Kidney epithelial cell (primary cell): ENCODE measurements around the gene GPR137B. TPM values are rescaled to one million over a fixed set of nuclear protein-coding genes. Genes with fewer than 3 reads are reported as not detected.

ENCODE experiments used
- DNase-seq: peaks from one replicate; pipeline ENCODE4 v3.0.0-alpha.2; 2010; ENCODE audit warnings: low read depth
- H3K27me3 ChIP-seq: 2 replicates; pipeline ENCODE4 v1.6.0; 2011; ENCODE audit warnings: low read length; ENCODE audit not compliant: control insufficient read depth, insufficient read depth
- H3K36me3 ChIP-seq: 2 replicates; pipeline ENCODE4 v1.5.1; 2011; ENCODE audit warnings: low read length; ENCODE audit not compliant: control insufficient read depth, insufficient read depth
- H3K4me3 ChIP-seq: 2 replicates; pipeline ENCODE4 v1.5.1; 2011; ENCODE audit warnings: low read depth, mild to moderate bottlenecking, control low read depth, low read length
- CTCF ChIP-seq: IDR thresholded peaks from 2 replicates; pipeline ENCODE4 v1.5.1; 2011; ENCODE audit warnings: mild to moderate bottlenecking, moderate library complexity, low read length, control low read depth, inconsistent platforms; ENCODE audit not compliant: insufficient read depth, poor library complexity, severe bottlenecking
- total RNA-seq: library from RNA; depleted of rRNA; stranded (reverse); fragments of >200 nt; gene quantifications from 2 replicates; pipeline ENCODE4 v1.2.3, GENCODE V29; 2015

GPR137B gene
- total RNA-seq, 1 donor from 2014 or later, result 26.8 TPM

- TF ChIP-seq CTCF, result no peak
- no peak for DNase-seq
- Histone ChIP-seq H3K4me3 (no peak overlapping the region), H3K36me3 (no peaks in the 10 kb centered on the region), H3K27me3 (no peaks in the 10 kb centered on the region)
Observed at GRCh38 chr1:236165238-236165981, 23.1 kb downstream of the GPR137B start.

GRCh38 chr1:236166041-236166440 is 23.7 kb downstream of the GPR137B start:
- TF ChIP-seq CTCF, result no peak
- DNase-seq, result no peak
- H3K4me3 ChIP-seq, result no peak overlapping the region
- H3K36me3 ChIP-seq, result no peaks in the 10 kb centered on the region
- H3K27me3 ChIP-seq, result no peaks in the 10 kb centered on the region

GRCh38 chr1:236167154-236167553 is 24.8 kb downstream of the GPR137B start:
- Histone ChIP-seq H3K4me3 (no peak overlapping the region), H3K27me3 (no peaks in the 10 kb centered on the region), H3K36me3 (no peaks in the 10 kb centered on the region)
- no peak for TF ChIP-seq CTCF
- no peak for DNase-seq

- no peaks in the 10 kb centered on the region for H3K36me3 ChIP-seq
- H3K4me3 ChIP-seq, result no peak overlapping the region
- no peaks in the 10 kb centered on the region for H3K27me3 ChIP-seq
- no peak for TF ChIP-seq CTCF
- no peak for DNase-seq
Observed at GRCh38 chr1:236167578-236167977, 25.2 kb downstream of the GPR137B start.

- Histone ChIP-seq H3K36me3 (no peaks in the 10 kb centered on the region), H3K27me3 (no peaks in the 10 kb centered on the region), H3K4me3 (no peak overlapping the region)
- TF ChIP-seq CTCF, result no peak
- peak; percentile 52 for DNase-seq
Observed at GRCh38 chr1:236168716-236169429, 26.5 kb downstream of the GPR137B start.
